Activated CD8-positive, alpha-beta T cell treated with anti-CD3 and anti-CD28 coated beads for 36 hours (primary cell): Measurements from ENCODE around the gene CPB2. TPM values are rescaled to one million over a fixed set of nuclear protein-coding genes. Genes with fewer than 3 reads are reported as not detected.

Experiments used
- ATAC-seq: fragments of 200-7000 bp; cut with Tn5 transposase; one replicate; pipeline ENCODE4 v1.10.0; 2021; ENCODE audit warnings: mild to moderate bottlenecking, moderate library complexity
- CTCF ChIA-PET: fragments of 350-600 bp; sonication (Branson Sonifier 250); formaldehyde crosslinking; loops from one replicate; lab custom pipeline; 2021; ENCODE audit warnings: antibody characterized with exemption; lab: Charles Lee
- POLR2A ChIA-PET: fragments of 350-600 bp; sonication (Branson Sonifier 250); formaldehyde crosslinking; loops from one replicate; lab custom pipeline; 2021; ENCODE audit warnings: antibody characterized with exemption; lab: Charles Lee
- DNase-seq: peaks from one replicate; pipeline ENCODE4 v3.0.0-alpha.2; 2020
- H3K27ac Mint-ChIP-seq: one replicate; pipeline ENCODE4 v1.8.0; 2021; ENCODE audit warnings: mild to moderate bottlenecking, mixed read lengths
- H3K27me3 Mint-ChIP-seq: one replicate; pipeline ENCODE4 v1.8.0; 2021; ENCODE audit warnings: mixed read lengths
- H3K36me3 Mint-ChIP-seq: one replicate; pipeline ENCODE4 v1.8.0; 2021; ENCODE audit warnings: low read depth, mixed read lengths
- H3K4me1 Mint-ChIP-seq: one replicate; pipeline ENCODE4 v1.8.0; 2021; ENCODE audit warnings: low read depth, mixed read lengths
- H3K4me3 Mint-ChIP-seq: one replicate; pipeline ENCODE4 v1.8.0; 2021; ENCODE audit warnings: mild to moderate bottlenecking, moderate library complexity, mixed read lengths
- H3K9me3 Mint-ChIP-seq: one replicate; pipeline ENCODE4 v1.8.0; 2021; ENCODE audit warnings: mixed read lengths
- intact Hi-C: fragments of 100-400 bp; cut with micrococcal nuclease; formaldehyde crosslinking; loops from one replicate; pipeline ENCODE4 v1.10.0; 2022
- total RNA-seq, 2 experiments: library from RNA; stranded (reverse); gene quantifications; one replicate each; pipeline ENCODE4 v1.2.3, GENCODE V29; 2021
- TF ChIP-seq, protein P1 (sequence below): fragments of 200-600 bp; IDR thresholded peaks from one replicate; pipeline ENCODE4 v1.8.0; 2022; ENCODE audit warnings: antibody characterized with exemption, mild to moderate bottlenecking

Gene CPB2
- total RNA-seq, 2 experiments from 2014 or later: not detected

DNA sequence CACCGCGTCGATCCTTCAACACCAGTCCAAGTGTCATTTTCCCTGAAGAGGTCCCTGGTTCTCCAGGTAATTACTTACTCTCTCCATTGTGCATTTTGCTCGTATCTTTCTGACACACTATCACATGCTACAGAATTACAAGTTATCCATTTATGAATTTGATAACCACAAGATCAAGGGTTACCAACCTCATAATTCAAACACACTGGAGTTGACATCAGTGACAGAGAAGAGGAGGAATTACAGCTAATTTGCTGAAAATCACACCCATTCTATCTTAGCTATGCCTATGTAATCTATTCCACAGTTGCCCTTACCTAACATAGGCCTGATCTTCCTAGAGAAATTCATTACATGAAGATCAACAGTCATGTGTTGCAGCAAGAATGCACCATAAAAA is 66.5 kb downstream of the CPB2 start:
- TF ChIP-seq, protein P1, sequence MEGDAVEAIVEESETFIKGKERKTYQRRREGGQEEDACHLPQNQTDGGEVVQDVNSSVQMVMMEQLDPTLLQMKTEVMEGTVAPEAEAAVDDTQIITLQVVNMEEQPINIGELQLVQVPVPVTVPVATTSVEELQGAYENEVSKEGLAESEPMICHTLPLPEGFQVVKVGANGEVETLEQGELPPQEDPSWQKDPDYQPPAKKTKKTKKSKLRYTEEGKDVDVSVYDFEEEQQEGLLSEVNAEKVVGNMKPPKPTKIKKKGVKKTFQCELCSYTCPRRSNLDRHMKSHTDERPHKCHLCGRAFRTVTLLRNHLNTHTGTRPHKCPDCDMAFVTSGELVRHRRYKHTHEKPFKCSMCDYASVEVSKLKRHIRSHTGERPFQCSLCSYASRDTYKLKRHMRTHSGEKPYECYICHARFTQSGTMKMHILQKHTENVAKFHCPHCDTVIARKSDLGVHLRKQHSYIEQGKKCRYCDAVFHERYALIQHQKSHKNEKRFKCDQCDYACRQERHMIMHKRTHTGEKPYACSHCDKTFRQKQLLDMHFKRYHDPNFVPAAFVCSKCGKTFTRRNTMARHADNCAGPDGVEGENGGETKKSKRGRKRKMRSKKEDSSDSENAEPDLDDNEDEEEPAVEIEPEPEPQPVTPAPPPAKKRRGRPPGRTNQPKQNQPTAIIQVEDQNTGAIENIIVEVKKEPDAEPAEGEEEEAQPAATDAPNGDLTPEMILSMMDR: no peak
- Mint-ChIP-seq H3K36me3 (peaks cover 39% of the 10 kb centered on the region), H3K4me1 (peaks cover 2% of the 10 kb centered on the region), H3K27ac (no peak overlapping the region), H3K9me3 (no peaks in the 10 kb centered on the region), H3K4me3 (no peak overlapping the region), H3K27me3 (no peaks in the 10 kb centered on the region)
- ChIA-PET CTCF (no interaction called here), POLR2A (no interaction called here)
- no peak for ATAC-seq
- intact Hi-C loops: no loop called here
- no peak for DNase-seq

DNA sequence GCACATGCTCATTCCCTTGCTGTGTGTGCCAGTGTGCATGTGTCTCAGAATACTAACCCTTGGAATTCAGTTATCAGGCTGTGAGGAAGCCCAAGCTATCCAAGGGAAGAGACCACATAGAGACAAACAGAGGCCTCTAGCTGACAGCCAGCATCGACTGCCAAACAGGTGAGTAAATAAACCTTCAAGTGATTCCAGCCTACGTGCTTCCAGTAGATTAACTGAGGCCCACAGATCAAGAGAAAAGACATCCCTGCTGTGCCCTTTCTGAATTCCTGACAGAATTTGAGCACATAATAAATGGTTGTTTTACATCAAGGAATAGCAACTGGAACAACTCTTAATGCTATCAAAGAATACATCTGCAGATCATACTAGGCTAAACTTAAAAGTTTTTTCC is 69.8 kb downstream of the CPB2 start:
- Mint-ChIP-seq H3K27ac (no peak overlapping the region), H3K27me3 (no peaks in the 10 kb centered on the region), H3K36me3 (peaks cover 47% of the 10 kb centered on the region), H3K9me3 (peaks cover 7% of the 10 kb centered on the region), H3K4me3 (no peak overlapping the region), H3K4me1 (peaks cover 5% of the 10 kb centered on the region)
- intact Hi-C loops: no loop called here
- TF ChIP-seq, protein P1: no peak
- CTCF ChIA-PET: no interaction called here
- POLR2A ChIA-PET: interaction anchor here (0.9 kb wide), 1 partner anchor 17 kb away, joined by 3 read pairs; the partner anchor contains the start of gene ZC3H13
- ATAC-seq: no peak
- DNase-seq: no peak

DNA sequence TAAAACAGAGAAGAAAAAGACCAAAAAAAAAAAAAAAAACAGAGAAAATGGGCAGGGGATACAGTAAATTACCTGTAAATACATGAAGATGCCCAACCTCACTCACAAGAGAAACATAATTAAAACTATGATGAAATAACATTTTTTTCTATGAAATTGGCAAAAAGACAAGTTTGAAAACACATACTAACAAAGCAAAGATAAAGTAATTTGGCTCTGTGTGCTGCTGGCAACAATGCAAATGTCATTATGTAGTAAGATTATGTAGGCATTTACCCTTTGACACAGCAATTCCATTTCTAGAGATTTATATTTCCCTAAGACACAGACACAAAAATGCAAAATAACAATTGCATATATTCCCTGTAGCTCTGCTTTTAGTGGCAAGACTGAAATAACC is 72.5 kb downstream of the CPB2 start:
- TF ChIP-seq, protein P1: no peak
- Mint-ChIP-seq H3K4me1 (peaks cover 16% of the 10 kb centered on the region), H3K27me3 (no peaks in the 10 kb centered on the region), H3K36me3 (peaks cover 54% of the 10 kb centered on the region), H3K4me3 (no peak overlapping the region), H3K9me3 (peaks cover 9% of the 10 kb centered on the region), H3K27ac (no peak overlapping the region)
- DNase-seq (no peak), ATAC-seq (no peak)
- ChIA-PET POLR2A (no interaction called here), CTCF (interaction anchor here (1.5 kb wide), 1 partner anchor 13 kb away, joined by 3 read pairs; no protein-coding TSS in a partner anchor)
- intact Hi-C loops: no loop called here

DNA sequence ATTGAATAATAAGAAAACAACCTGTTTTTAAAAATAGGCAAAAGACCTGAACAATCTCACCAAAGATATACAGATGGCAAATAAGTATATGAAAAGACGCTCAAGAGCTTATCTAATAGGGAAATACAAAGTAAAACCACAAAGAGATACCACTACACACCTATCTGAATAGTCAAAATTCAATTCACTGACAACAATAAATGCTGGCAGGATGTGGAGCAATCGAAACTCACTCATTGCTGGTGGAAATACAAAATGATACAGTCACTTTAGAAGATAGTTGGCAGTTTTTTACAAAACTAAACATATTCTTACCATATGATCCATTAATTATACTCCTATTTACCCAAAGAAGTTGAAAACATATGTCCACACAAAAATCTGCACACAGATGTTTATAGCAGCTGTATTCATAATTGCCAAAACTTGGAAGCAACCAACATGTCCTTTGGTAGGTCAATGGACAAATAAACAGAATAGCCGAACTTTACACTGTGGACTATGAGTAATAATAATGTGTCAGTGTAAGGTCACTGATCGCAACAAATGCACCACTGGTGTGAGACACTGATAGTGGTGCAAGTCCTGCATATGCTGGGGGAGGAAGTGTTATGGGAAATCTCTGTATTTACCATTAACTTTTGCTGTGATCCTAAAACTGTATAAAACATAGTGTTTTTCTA is 73.1 kb downstream of the CPB2 start:
- Mint-ChIP-seq H3K4me1 (peaks cover 17% of the 10 kb centered on the region), H3K4me3 (no peak overlapping the region), H3K36me3 (peaks cover 54% of the 10 kb centered on the region), H3K27me3 (no peaks in the 10 kb centered on the region), H3K9me3 (peaks cover 9% of the 10 kb centered on the region), H3K27ac (no peak overlapping the region)
- intact Hi-C loops: no loop called here
- ATAC-seq (no peak), DNase-seq (no peak)
- CTCF ChIA-PET: interaction anchor here (1.5 kb wide), 1 partner anchor 13 kb away, joined by 3 read pairs; no protein-coding TSS in a partner anchor
- POLR2A ChIA-PET: no interaction called here
- TF ChIP-seq, protein P1: no peak

- TF ChIP-seq, protein P1: no peak
- DNase-seq (no peak), ATAC-seq (no peak)
- POLR2A ChIA-PET: no interaction called here
- H3K9me3 Mint-ChIP-seq: peaks cover 3% of the 10 kb centered on the region
- intact Hi-C loops: no loop called here
- H3K27ac Mint-ChIP-seq: no peak overlapping the region
- H3K4me1 Mint-ChIP-seq: peaks cover 14% of the 10 kb centered on the region
- CTCF ChIA-PET: interaction anchor here (1.1 to 1.3 kb wide), 2 partner anchors 9 to 14 kb away, joined by 3 read pairs; no protein-coding TSS in a partner anchor
- H3K36me3 Mint-ChIP-seq: peaks cover 23% of the 10 kb centered on the region
- H3K4me3 Mint-ChIP-seq: no peak overlapping the region
- H3K27me3 Mint-ChIP-seq: no peaks in the 10 kb centered on the region
Measured at GRCh38 chr13:46025157-46025556, 79.7 kb downstream of the CPB2 start.
